K562 (cell line): ENCODE data around the gene THOP1. TPM values are rescaled to one million over a fixed set of nuclear protein-coding genes. Genes with fewer than 3 reads are reported as not detected.

Source experiments
- BCLAF1 ChIP-seq, 2 experiments: fragments of 450-650 bp in 1 of 2; IDR thresholded peaks; 2 replicates each; pipeline ENCODE4 v1.6.1; 2011 to 2017; ENCODE audit warnings: low read depth in 2 of 2, antibody characterized with exemption in 1 of 2, borderline replicate concordance in 1 of 2, low read length in 1 of 2, mild to moderate bottlenecking in 1 of 2, mixed read lengths in 1 of 2; ENCODE audit not compliant: control insufficient read depth in 1 of 2
- CLOCK ChIP-seq: fragments of 250-450 bp; sonication (Bioruptor Pico); IDR thresholded peaks from 2 replicates; pipeline ENCODE4 v1.4.0; 2020; ENCODE audit warnings: mild to moderate bottlenecking, moderate library complexity, borderline replicate concordance
- CREB1 ChIP-seq, 2 experiments: sonication (generic) in 1 of 2; formaldehyde crosslinking in 1 of 2; IDR thresholded peaks; 2 replicates each; pipeline versions ENCODE4 v1.6.1 to v1.8.0; 2012 to 2022; ENCODE audit warnings: inconsistent platforms in 1 of 2, mild to moderate bottlenecking in 1 of 2, missing genetic modification reagents in 1 of 2, moderate library complexity in 1 of 2
- HEY1 ChIP-seq: fragments of 250-450 bp; sonication (Bioruptor Pico); IDR thresholded peaks from 2 replicates; pipeline ENCODE4 v1.5.0; 2020; ENCODE audit warnings: mild to moderate bottlenecking, moderate library complexity, borderline replicate concordance
- NR3C1 ChIP-seq: sonication (generic); formaldehyde crosslinking; IDR thresholded peaks from 2 replicates; pipeline ENCODE4 v1.8.1; 2022; ENCODE audit warnings: missing genetic modification reagents
- NR4A1 ChIP-seq, 2 experiments: fragments of 250-450 bp in 1 of 2; fragments of 450-650 bp in 1 of 2; sonication (Bioruptor Pico) in 1 of 2; IDR thresholded peaks; 2 replicates each; pipeline versions ENCODE4 v1.4.0 to v1.6.1; 2016 to 2020; ENCODE audit warnings: mild to moderate bottlenecking in 2 of 2, missing compliant biosample characterization in 1 of 2, missing genetic modification characterization in 1 of 2, moderate library complexity in 1 of 2
- SMAD4 ChIP-seq: fragments of 250-450 bp; sonication (Bioruptor Pico); conservative IDR thresholded peaks from 2 replicates; pipeline ENCODE4 v1.8.0; 2021; ENCODE audit warnings: inconsistent platforms, mild to moderate bottlenecking, moderate library complexity
- WHSC1 ChIP-seq: IDR thresholded peaks from one replicate; pipeline ENCODE4 v1.6.1; 2012; ENCODE audit warnings: low read length, control low read depth, inconsistent platforms
- ZKSCAN8 ChIP-seq: fragments of 200-800 bp; sonication (Bioruptor generic); IDR thresholded peaks from 2 replicates; pipeline ENCODE4 v1.6.1; 2016; ENCODE audit warnings: missing genetic modification characterization, missing compliant biosample characterization
- polyA plus RNA-seq, 8 experiments: library from polyadenylated mRNA; depleted of rRNA in 4 of 8; stranded (reverse) in 5 of 8; unstranded in 3 of 8; fragments of >200 nt; fragmentation: Nextera tagmentation in 2 of 8; fragmentation: Illumina TruSeq in 1 of 8; extraction: Ambion mirVana in 2 of 8; extraction: Trizol in 1 of 8; gene quantifications; 2 replicates each; pipeline versions ENCODE4 v1.2.1 to v1.2.3, GENCODE V29; 2011 to 2014; ENCODE audit warnings: inconsistent platforms in 1 of 8, missing spikeins in 1 of 8
- total RNA-seq, 7 experiments: library from RNA; depleted of rRNA in 6 of 7; stranded (reverse); fragments of >200 nt in 6 of 7; fragmentation: Illumina TruSeq in 2 of 7; extraction: Trizol in 2 of 7; gene quantifications; 2 replicates each; pipeline versions ENCODE4 v1.2.1 to v1.2.3, GENCODE V29; 2011 to 2021; ENCODE audit warnings: low replicate concordance in 1 of 7
- TF ChIP-seq, protein P1 (sequence below): fragments of 150-350 bp; IDR thresholded peaks from 2 replicates; pipeline ENCODE4 v1.6.1; 2014; ENCODE audit warnings: low read depth, mild to moderate bottlenecking, low read length, borderline replicate concordance
- TF ChIP-seq, protein P2 (sequence below): fragments of 250-450 bp; sonication (Bioruptor Pico); IDR thresholded peaks from 2 replicates; pipeline ENCODE4 v1.4.0; 2020; ENCODE audit warnings: borderline replicate concordance
- TF ChIP-seq, protein P3 (sequence below): fragments of 450-650 bp; IDR thresholded peaks from 2 replicates; pipeline ENCODE4 v1.6.1; 2016; ENCODE audit warnings: low read depth, mild to moderate bottlenecking, moderate library complexity

Gene THOP1
- total and polyA plus RNA-seq, 9 of the 15 experiments (the other 6 are each of a cell fraction or from before 2014, with no cell fraction given), result 1.3 to 255 (median 96.1) TPM

DNA sequence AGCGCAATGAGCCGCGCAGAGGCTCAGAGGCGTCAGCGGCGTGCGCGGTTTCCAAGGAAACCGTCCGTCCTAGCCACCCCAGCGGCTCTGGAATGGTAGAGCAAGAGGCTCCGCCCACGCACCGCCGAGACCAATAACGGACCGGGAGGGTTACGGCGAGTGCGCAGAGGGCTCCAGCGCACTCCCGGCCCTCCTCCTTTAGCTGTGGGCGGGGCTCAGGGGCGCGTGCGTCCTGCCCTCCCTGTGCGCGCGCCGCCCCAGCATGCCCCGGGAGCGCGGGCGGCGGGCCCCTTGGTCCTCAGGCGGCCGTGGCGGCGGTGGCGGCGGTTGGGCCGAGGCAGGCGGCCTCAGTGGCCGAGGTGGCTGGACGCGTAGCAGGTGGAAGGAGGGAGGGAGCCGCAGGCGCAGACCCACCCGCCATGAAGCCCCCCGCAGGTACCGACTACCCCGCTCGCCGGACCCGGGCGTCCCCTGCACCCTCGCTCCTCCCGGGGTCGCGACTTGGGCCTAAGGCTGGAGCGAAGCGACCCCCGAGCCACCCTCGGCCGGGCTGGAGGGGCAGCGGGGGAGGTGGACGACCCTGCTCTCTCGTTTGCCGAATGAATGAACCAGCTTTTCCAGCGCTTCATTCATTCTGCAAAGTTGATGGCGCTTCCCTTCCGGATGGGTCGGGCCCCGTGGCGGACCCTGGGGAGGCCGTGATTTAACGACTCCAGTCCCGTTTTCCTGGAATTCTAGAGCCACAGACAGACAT lies at the start of gene THOP1 (continued):
- TF ChIP-seq, protein P1, sequence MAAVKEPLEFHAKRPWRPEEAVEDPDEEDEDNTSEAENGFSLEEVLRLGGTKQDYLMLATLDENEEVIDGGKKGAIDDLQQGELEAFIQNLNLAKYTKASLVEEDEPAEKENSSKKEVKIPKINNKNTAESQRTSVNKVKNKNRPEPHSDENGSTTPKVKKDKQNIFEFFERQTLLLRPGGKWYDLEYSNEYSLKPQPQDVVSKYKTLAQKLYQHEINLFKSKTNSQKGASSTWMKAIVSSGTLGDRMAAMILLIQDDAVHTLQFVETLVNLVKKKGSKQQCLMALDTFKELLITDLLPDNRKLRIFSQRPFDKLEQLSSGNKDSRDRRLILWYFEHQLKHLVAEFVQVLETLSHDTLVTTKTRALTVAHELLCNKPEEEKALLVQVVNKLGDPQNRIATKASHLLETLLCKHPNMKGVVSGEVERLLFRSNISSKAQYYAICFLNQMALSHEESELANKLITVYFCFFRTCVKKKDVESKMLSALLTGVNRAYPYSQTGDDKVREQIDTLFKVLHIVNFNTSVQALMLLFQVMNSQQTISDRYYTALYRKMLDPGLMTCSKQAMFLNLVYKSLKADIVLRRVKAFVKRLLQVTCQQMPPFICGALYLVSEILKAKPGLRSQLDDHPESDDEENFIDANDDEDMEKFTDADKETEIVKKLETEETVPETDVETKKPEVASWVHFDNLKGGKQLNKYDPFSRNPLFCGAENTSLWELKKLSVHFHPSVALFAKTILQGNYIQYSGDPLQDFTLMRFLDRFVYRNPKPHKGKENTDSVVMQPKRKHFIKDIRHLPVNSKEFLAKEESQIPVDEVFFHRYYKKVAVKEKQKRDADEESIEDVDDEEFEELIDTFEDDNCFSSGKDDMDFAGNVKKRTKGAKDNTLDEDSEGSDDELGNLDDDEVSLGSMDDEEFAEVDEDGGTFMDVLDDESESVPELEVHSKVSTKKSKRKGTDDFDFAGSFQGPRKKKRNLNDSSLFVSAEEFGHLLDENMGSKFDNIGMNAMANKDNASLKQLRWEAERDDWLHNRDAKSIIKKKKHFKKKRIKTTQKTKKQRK, result no peak
- TF ChIP-seq ZKSCAN8 (CRISPR knock-in tag) (no peak), CLOCK (CRISPR knock-in tag) (no peak), SMAD4 (peak; percentile 56; the same call in 1 of the 2 replicates), BCLAF1 (IDR thresholded peaks at IDR 0.05; ENCODE audit: borderline replicate concordance in 1 of 2, control insufficient read depth in 1 of 2, low read depth in 2 of 2, low read length in 1 of 2) (no peak), CREB1 (IDR thresholded peaks at IDR 0.05) (peak; percentile 59; the same call in 1 of the 2 replicates), CREB1 (CRISPR knock-in tag; IDR thresholded peaks at IDR 0.05) (peak; percentile 72; the same call in 1 of the 2 replicates), NR4A1 (CRISPR knock-in tag; IDR thresholded peaks at IDR 0.05) (0 out of 2 replicates have a peak, but pooled peaks have one; percentile 14), NR4A1 (tag; IDR thresholded peaks at IDR 0.05) (no peak), WHSC1 (no peak), NR3C1 (CRISPR knock-in tag) (0 out of 2 replicates have a peak, but pooled peaks have one; percentile 24), HEY1 (CRISPR knock-in tag) (no peak)
- TF ChIP-seq, protein P2, sequence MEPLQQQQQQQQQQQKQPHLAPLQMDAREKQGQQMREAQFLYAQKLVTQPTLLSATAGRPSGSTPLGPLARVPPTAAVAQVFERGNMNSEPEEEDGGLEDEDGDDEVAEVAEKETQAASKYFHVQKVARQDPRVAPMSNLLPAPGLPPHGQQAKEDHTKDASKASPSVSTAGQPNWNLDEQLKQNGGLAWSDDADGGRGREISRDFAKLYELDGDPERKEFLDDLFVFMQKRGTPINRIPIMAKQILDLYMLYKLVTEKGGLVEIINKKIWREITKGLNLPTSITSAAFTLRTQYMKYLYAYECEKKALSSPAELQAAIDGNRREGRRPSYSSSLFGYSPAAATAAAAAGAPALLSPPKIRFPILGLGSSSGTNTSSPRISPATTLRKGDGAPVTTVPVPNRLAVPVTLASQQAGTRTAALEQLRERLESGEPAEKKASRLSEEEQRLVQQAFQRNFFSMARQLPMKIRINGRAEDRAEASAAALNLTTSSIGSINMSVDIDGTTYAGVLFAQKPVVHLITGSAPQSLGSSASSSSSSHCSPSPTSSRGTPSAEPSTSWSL (CRISPR knock-in tag), result no peak
- TF ChIP-seq, protein P3, sequence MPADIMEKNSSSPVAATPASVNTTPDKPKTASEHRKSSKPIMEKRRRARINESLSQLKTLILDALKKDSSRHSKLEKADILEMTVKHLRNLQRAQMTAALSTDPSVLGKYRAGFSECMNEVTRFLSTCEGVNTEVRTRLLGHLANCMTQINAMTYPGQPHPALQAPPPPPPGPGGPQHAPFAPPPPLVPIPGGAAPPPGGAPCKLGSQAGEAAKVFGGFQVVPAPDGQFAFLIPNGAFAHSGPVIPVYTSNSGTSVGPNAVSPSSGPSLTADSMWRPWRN, result no peak
